ENCODE measurements around the gene ZNF557.

Gene ZNF557

GRCh38 chr19:7132054-7132453 is 62.6 kb downstream of the ZNF557 start:
- no peak for ATAC-seq
- no peak overlapping the region for H3K4me3 Mint-ChIP-seq
- H3K36me3 Mint-ChIP-seq = no peaks in the 10 kb centered on the region
- no peaks in the 10 kb centered on the region for H3K4me1 Mint-ChIP-seq
- peaks cover 3% of the 10 kb centered on the region for H3K9me3 Mint-ChIP-seq
- H3K27ac Mint-ChIP-seq = peak overlapping the region; percentile 69
- no peak for DNase-seq (ENCODE audit: low spot score in 2 of 2)

DNA sequence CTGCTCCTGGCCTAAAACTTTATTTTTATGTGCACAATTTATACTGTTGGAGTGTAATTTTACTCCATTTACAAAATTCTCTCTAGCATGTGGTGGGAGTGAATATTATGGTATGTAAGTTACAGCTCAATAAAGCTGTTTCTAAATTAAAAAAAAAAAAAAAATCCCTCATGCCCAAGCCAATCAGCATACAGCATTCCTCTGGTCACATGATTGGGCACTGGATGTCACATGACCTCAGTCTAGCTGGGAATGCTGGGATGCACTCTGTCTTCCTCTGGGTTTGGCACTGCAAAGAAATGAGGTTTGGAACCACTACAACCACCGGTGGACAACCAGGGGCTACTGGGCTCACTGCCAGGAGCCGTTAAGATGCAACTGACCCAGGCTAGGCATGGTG is 67.6 kb downstream of the ZNF557 start:
- no peak for DNase-seq (ENCODE audit: low spot score in 2 of 2)
- no peak overlapping the region for H3K27ac Mint-ChIP-seq
- H3K9me3 Mint-ChIP-seq = no peaks in the 10 kb centered on the region
- no peaks in the 10 kb centered on the region for H3K36me3 Mint-ChIP-seq
- H3K4me3 Mint-ChIP-seq = no peak overlapping the region
- no peak for ATAC-seq
- no peaks in the 10 kb centered on the region for H3K4me1 Mint-ChIP-seq
